LoVo (cell line): ENCODE results near the gene CALN1.
"Not testable (repeated sequence)": the region's sequence is repeated elsewhere in the genome, so short reads cannot be mapped to it uniquely, and the experiment has no call there.

Experiments
- DNase-seq: peaks from one replicate; pipeline ENCODE4 v3.0.0-alpha.2; 2016; ENCODE audit warnings: low spot score

Gene CALN1

GRCh38 chr7:72092769-72093168 is 319.4 kb downstream of the CALN1 start:
- no peak for DNase-seq

- DNase-seq, result no peak
Measured at GRCh38 chr7:72087926-72088325, 324.2 kb downstream of the CALN1 start.

GRCh38 chr7:72080865-72081510 is 331.1 kb downstream of the CALN1 start:
- no peak for DNase-seq

- DNase-seq, result no peak
Measured at GRCh38 chr7:72080341-72080766, 331.8 kb downstream of the CALN1 start.

- DNase-seq, result no peak
Measured at GRCh38 chr7:72078856-72079255, 333.3 kb downstream of the CALN1 start.

- DNase-seq, result no peak
Measured at GRCh38 chr7:72078301-72078700, 333.8 kb downstream of the CALN1 start.

GRCh38 chr7:72077786-72078185 is 334.4 kb downstream of the CALN1 start:
- no peak for DNase-seq

- DNase-seq, result no peak
Measured at GRCh38 chr7:72072901-72073300, 339.2 kb downstream of the CALN1 start.

GRCh38 chr7:72069263-72069662 is 342.9 kb downstream of the CALN1 start:
- no peak for DNase-seq

GRCh38 chr7:72065764-72066163 is 346.4 kb downstream of the CALN1 start:
- not testable (repeated sequence) for DNase-seq

GRCh38 chr7:72064916-72065315 is 347.2 kb downstream of the CALN1 start:
- no peak for DNase-seq

- DNase-seq, result no peak
Measured at GRCh38 chr7:72063330-72063729, 348.8 kb downstream of the CALN1 start.

- no peak for DNase-seq
Measured at GRCh38 chr7:72062666-72063065, 349.5 kb downstream of the CALN1 start.

- DNase-seq, result no peak
Measured at GRCh38 chr7:72059925-72060324, 352.2 kb downstream of the CALN1 start.

GRCh38 chr7:72058579-72058978 is 353.6 kb downstream of the CALN1 start:
- no peak for DNase-seq

- DNase-seq, result no peak
Measured at GRCh38 chr7:72057796-72058195, 354.3 kb downstream of the CALN1 start.

- DNase-seq, result no peak
Measured at GRCh38 chr7:72057231-72057630, 354.9 kb downstream of the CALN1 start.

- DNase-seq, result no peak
Measured at GRCh38 chr7:72055426-72055825, 356.7 kb downstream of the CALN1 start.

- no peak for DNase-seq
Measured at GRCh38 chr7:72053292-72053691, 358.8 kb downstream of the CALN1 start.

GRCh38 chr7:72048420-72048819 is 363.7 kb downstream of the CALN1 start:
- no peak for DNase-seq

GRCh38 chr7:72042855-72043254 is 369.3 kb downstream of the CALN1 start:
- no peak for DNase-seq

- DNase-seq, result no peak
Measured at GRCh38 chr7:72040641-72041040, 371.5 kb downstream of the CALN1 start.

GRCh38 chr7:72039460-72039859 is 372.7 kb downstream of the CALN1 start:
- no peak for DNase-seq

- no peak for DNase-seq
Measured at GRCh38 chr7:72038022-72038732, 374.0 kb downstream of the CALN1 start.
